ENCODE measurements around the gene CDK14.

CDK14 gene

DNA sequence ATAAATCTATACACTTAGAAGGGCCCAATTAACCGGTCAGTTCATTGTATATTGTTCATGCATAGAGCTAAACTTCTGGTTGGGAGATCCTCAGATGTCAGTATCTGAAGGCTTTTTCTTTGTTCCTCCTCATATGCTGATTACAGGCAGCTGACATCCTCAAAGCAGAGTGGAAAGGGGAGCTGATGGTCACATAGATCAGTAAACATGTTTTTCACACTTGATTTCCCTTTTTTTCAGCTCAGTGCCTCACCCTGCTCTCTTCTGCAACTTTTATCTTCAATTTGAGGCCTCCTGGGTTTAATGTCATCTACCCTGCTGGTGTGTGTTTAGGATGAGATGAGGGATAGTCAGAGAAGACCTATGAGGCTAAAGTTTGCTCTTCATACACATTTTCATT, 370.2 kb downstream of the CDK14 start:
- H4K20me1 ChIP-seq (ENCODE audit: insufficient read depth, low read length) = no peaks in the 10 kb centered on the region
- TF ChIP-seq, protein P1, sequence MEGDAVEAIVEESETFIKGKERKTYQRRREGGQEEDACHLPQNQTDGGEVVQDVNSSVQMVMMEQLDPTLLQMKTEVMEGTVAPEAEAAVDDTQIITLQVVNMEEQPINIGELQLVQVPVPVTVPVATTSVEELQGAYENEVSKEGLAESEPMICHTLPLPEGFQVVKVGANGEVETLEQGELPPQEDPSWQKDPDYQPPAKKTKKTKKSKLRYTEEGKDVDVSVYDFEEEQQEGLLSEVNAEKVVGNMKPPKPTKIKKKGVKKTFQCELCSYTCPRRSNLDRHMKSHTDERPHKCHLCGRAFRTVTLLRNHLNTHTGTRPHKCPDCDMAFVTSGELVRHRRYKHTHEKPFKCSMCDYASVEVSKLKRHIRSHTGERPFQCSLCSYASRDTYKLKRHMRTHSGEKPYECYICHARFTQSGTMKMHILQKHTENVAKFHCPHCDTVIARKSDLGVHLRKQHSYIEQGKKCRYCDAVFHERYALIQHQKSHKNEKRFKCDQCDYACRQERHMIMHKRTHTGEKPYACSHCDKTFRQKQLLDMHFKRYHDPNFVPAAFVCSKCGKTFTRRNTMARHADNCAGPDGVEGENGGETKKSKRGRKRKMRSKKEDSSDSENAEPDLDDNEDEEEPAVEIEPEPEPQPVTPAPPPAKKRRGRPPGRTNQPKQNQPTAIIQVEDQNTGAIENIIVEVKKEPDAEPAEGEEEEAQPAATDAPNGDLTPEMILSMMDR (IDR thresholded peaks at IDR 0.05; ENCODE audit: low read length) = no peak
- TF ChIP-seq EZH2 (IDR thresholded peaks at IDR 0.05; ENCODE audit: borderline replicate concordance, low read length) = no peak
- H3K4me2 ChIP-seq (ENCODE audit: low read length) = no peak overlapping the region
- no peaks in the 10 kb centered on the region for H3K9me2 ChIP-seq (ENCODE audit: low read depth, low read length)
- no peaks in the 10 kb centered on the region for H3K9me3 ChIP-seq (ENCODE audit: low read length)
- no peak overlapping the region for H3K9ac ChIP-seq (ENCODE audit: low read length)
- no peak overlapping the region for H3K4me3 ChIP-seq (ENCODE audit: low read depth, low read length, poor library complexity, severe bottlenecking)
- H3K79me2 ChIP-seq (ENCODE audit: insufficient read depth, low read length) = no peaks in the 10 kb centered on the region
- peaks cover 35% of the 10 kb centered on the region; the same call in 1 of the 2 replicates for H3K36me3 ChIP-seq (ENCODE audit: insufficient read depth, low read length)
- H3K27me3 ChIP-seq (ENCODE audit: insufficient read depth, low read length) = no peaks in the 10 kb centered on the region
- H2AFZ ChIP-seq (ENCODE audit: low read length) = no peak overlapping the region
- H3F3A ChIP-seq (ENCODE audit: insufficient read depth, low read length) = 0 out of 2 replicates have a peak, but pooled peaks cover 2% of the 10 kb centered on the region
- H3K27ac ChIP-seq (ENCODE audit: low read depth, low read length, poor library complexity, severe bottlenecking) = peak overlapping the region; percentile 41
- H3K4me1 ChIP-seq (ENCODE audit: insufficient read depth, low read length, severe bottlenecking) = peaks cover 12% of the 10 kb centered on the region

DNA sequence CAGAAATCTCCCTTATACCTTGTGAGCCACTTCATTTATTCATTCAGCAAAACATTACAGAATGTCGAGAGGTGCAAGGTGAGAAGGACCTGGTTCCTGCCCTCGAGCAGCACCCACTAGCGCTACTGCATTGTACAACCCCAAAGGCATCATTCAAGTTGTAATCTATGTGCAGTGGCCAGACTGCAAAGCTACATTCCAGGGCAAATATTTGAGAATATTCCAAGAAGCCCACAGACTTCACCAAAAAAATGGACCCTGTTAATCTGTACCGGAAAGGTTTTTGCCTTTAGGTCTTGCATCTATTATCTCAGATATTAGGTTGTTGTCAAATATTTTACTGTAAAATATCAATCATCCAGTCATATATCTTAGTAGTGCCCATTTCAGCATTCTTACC, 372.8 kb downstream of the CDK14 start:
- H3K27ac ChIP-seq (ENCODE audit: low read depth, low read length, poor library complexity, severe bottlenecking) = no peak overlapping the region
- H3K27me3 ChIP-seq (ENCODE audit: insufficient read depth, low read length) = no peaks in the 10 kb centered on the region

DNA sequence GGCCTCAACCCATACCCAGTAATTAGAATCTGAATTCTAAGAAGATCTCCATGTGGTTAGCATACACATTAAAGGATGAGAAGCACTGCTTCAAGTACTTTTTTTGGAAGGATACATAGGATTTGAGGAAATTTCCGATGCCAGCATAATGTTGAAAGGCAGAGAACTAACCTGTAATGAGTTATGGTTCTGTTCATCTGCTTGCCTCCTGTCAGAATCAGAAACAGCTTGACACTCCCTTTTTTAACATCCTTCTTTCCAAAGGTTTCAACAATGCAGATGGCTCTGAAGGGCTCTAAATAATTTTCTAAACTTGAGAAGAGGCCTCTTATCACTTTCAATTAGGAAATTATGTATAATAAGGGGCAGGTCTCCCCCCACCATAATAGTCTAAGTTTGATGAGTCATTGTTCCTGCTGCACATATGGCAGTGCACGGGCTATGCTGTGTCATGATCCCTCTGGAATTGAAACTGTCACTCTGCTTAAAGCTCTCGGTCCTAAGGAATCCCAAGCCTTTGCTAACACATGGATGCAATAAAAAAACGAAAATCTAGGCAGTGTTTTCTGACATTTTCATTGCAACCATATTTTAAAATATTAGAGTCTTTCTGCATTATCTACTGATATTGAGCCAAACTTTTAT, 376.9 kb downstream of the CDK14 start:
- H3K79me2 ChIP-seq (ENCODE audit: insufficient read depth, low read length) = no peaks in the 10 kb centered on the region
- peaks cover 69% of the 10 kb centered on the region for H3K36me3 ChIP-seq (ENCODE audit: insufficient read depth, low read length)
- H3F3A ChIP-seq (ENCODE audit: insufficient read depth, low read length) = 0 out of 2 replicates have a peak, but pooled peaks cover 2% of the 10 kb centered on the region
- H2AFZ ChIP-seq (ENCODE audit: low read length) = no peak overlapping the region
- H3K9ac ChIP-seq (ENCODE audit: low read length) = no peak overlapping the region
- no peaks in the 10 kb centered on the region for H3K27me3 ChIP-seq (ENCODE audit: insufficient read depth, low read length)
- no peak for TF ChIP-seq EZH2 (IDR thresholded peaks at IDR 0.05; ENCODE audit: borderline replicate concordance, low read length)
- TF ChIP-seq, protein P1 (IDR thresholded peaks at IDR 0.05; ENCODE audit: low read length) = no peak
- no peak overlapping the region for H3K4me2 ChIP-seq (ENCODE audit: low read length)
- H4K20me1 ChIP-seq (ENCODE audit: insufficient read depth, low read length) = no peaks in the 10 kb centered on the region
- H3K9me3 ChIP-seq (ENCODE audit: low read length) = peaks cover 19% of the 10 kb centered on the region
- no peaks in the 10 kb centered on the region for H3K9me2 ChIP-seq (ENCODE audit: low read depth, low read length)
- no peak overlapping the region for H3K4me3 ChIP-seq (ENCODE audit: low read depth, low read length, poor library complexity, severe bottlenecking)
- no peak overlapping the region for H3K27ac ChIP-seq (ENCODE audit: low read depth, low read length, poor library complexity, severe bottlenecking)
- H3K4me1 ChIP-seq (ENCODE audit: insufficient read depth, low read length, severe bottlenecking) = no peaks in the 10 kb centered on the region

More for the DNA sequence above, 372.8 kb downstream of the CDK14 start:
- Histone ChIP-seq H3K79me2 (ENCODE audit: insufficient read depth, low read length) (no peaks in the 10 kb centered on the region), H2AFZ (ENCODE audit: low read length) (no peak overlapping the region), H3K9ac (ENCODE audit: low read length) (no peak overlapping the region), H3K9me2 (ENCODE audit: low read depth, low read length) (no peaks in the 10 kb centered on the region), H3K36me3 (ENCODE audit: insufficient read depth, low read length) (peaks cover 51% of the 10 kb centered on the region), H3K4me2 (ENCODE audit: low read length) (no peak overlapping the region), H4K20me1 (ENCODE audit: insufficient read depth, low read length) (no peaks in the 10 kb centered on the region), H3K9me3 (ENCODE audit: low read length) (0 out of 2 replicates have a peak, but pooled peaks cover 7% of the 10 kb centered on the region), H3K4me3 (ENCODE audit: low read depth, low read length, poor library complexity, severe bottlenecking) (no peak overlapping the region), H3F3A (ENCODE audit: insufficient read depth, low read length) (0 out of 2 replicates have a peak, but pooled peaks cover 2% of the 10 kb centered on the region), H3K4me1 (ENCODE audit: insufficient read depth, low read length, severe bottlenecking) (peaks cover 12% of the 10 kb centered on the region)
- TF ChIP-seq, protein P1 (IDR thresholded peaks at IDR 0.05; ENCODE audit: low read length) = no peak
- no peak for TF ChIP-seq EZH2 (IDR thresholded peaks at IDR 0.05; ENCODE audit: borderline replicate concordance, low read length)
